K562 (cell line): Measurements from ENCODE around the gene ABCC10. TPM values are rescaled to one million over a fixed set of nuclear protein-coding genes. Genes with fewer than 3 reads are reported as not detected.

Experiments used
- CHD7 ChIP-seq: fragments of 200-600 bp; sonication (generic); IDR thresholded peaks from one replicate; pipeline ENCODE4 v1.6.1; 2012; ENCODE audit warnings: mild to moderate bottlenecking, low read depth, low read length, inconsistent platforms
- ETS2 ChIP-seq: IDR thresholded peaks from 2 replicates; pipeline ENCODE4 v1.6.1; 2016; ENCODE audit warnings: borderline replicate concordance, missing genetic modification characterization, mild to moderate bottlenecking, moderate library complexity, missing compliant biosample characterization; ENCODE audit not compliant: poor library complexity, severe bottlenecking
- ETV5 ChIP-seq: sonication (generic); formaldehyde crosslinking; IDR thresholded peaks from 2 replicates; pipeline ENCODE4 v1.4.0; 2020; ENCODE audit warnings: low read depth, mild to moderate bottlenecking, missing genetic modification reagents
- MEIS2 ChIP-seq: fragments of 450-650 bp; IDR thresholded peaks from 2 replicates; pipeline ENCODE4 v1.6.1; 2014; ENCODE audit warnings: mild to moderate bottlenecking; ENCODE audit not compliant: partially characterized antibody
- MITF ChIP-seq: IDR thresholded peaks from 2 replicates; pipeline ENCODE4 v1.6.1; 2014; ENCODE audit warnings: antibody characterized with exemption
- NFYB ChIP-seq: IDR thresholded peaks from 2 replicates; pipeline ENCODE4 v1.6.1; 2011; ENCODE audit warnings: mild to moderate bottlenecking, moderate library complexity; ENCODE audit not compliant: insufficient read length; ENCODE audit errors: extremely low read depth
- NRF1 ChIP-seq, 2 experiments: fragments of 450-650 bp; IDR thresholded peaks in 1 of 2; conservative IDR thresholded peaks in 1 of 2; 2 replicates each; pipeline ENCODE4 v1.6.1; 2014; ENCODE audit warnings: mild to moderate bottlenecking in 2 of 2
- PTBP1 ChIP-seq: fragments of 200-400 bp; formaldehyde crosslinking; IDR thresholded peaks from 2 replicates; pipeline ENCODE4 v1.6.1; 2017; ENCODE audit warnings: low read depth, low read length
- ZBTB17 ChIP-seq: fragments of 450-650 bp; formaldehyde crosslinking; IDR thresholded peaks from 2 replicates; pipeline ENCODE4 v1.4.0; 2020; ENCODE audit warnings: mild to moderate bottlenecking
- ZNF311 ChIP-seq: fragments of 250-450 bp; sonication (Bioruptor Pico); IDR thresholded peaks from 2 replicates; pipeline ENCODE4 v1.4.0; 2020; ENCODE audit warnings: mild to moderate bottlenecking, moderate library complexity
- polyA plus RNA-seq, 8 experiments: library from polyadenylated mRNA; depleted of rRNA in 4 of 8; stranded (reverse) in 5 of 8; unstranded in 3 of 8; fragments of >200 nt; fragmentation: Nextera tagmentation in 2 of 8; fragmentation: Illumina TruSeq in 1 of 8; extraction: Ambion mirVana in 2 of 8; extraction: Trizol in 1 of 8; gene quantifications; 2 replicates each; pipeline versions ENCODE4 v1.2.1 to v1.2.3, GENCODE V29; 2011 to 2014; ENCODE audit warnings: inconsistent platforms in 1 of 8, missing spikeins in 1 of 8
- total RNA-seq, 7 experiments: library from RNA; depleted of rRNA in 6 of 7; stranded (reverse); fragments of >200 nt in 6 of 7; fragmentation: Illumina TruSeq in 2 of 7; extraction: Trizol in 2 of 7; gene quantifications; 2 replicates each; pipeline versions ENCODE4 v1.2.1 to v1.2.3, GENCODE V29; 2011 to 2021; ENCODE audit warnings: low replicate concordance in 1 of 7
- TF ChIP-seq, protein P1 (sequence below): fragments of 450-650 bp; IDR thresholded peaks from 2 replicates; pipeline ENCODE4 v1.6.1; 2017; ENCODE audit warnings: antibody characterized with exemption, mild to moderate bottlenecking

The ABCC10 gene
- total and polyA plus RNA-seq, 9 of the 15 experiments (the other 6 are each of a cell fraction or from before 2014, with no cell fraction given), result 2.4 to 29.1 (median 13.7) TPM

DNA sequence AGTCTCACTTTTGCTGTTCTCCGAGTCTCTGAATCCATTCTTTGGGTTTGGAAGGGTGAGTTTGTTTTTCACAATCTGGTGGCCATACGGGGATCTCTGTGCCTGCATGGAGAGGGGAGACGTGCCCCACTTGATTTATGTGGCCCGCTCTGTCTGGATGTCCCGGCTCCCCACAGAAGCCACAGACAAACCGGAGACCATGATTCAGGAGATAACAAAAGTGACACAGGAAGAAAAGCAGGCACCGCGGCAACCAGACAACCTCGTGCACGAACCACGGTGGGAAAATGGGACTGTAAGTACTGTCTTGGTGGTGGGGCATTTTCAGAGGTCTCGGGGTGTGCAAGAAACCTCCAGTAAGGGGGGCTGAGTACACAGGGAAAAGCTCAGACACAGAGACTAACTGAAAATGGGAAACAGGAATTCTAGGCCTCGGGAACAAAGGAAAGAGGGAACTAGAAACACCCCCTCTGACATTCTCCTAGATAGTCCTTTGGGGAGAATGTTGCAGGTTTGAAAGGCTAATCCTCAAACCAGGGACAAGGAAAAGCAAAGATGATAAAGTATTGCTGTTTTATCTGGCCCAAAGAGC is 35.8 kb upstream of the ABCC10 start (continued):
- TF ChIP-seq MITF, result no peak
- no peak for TF ChIP-seq PTBP1
- no peak for TF ChIP-seq ETV5 (CRISPR knock-in tag)
- no peak for TF ChIP-seq ZNF311 (CRISPR knock-in tag)
- no peak for TF ChIP-seq CHD7
- TF ChIP-seq, protein P1, sequence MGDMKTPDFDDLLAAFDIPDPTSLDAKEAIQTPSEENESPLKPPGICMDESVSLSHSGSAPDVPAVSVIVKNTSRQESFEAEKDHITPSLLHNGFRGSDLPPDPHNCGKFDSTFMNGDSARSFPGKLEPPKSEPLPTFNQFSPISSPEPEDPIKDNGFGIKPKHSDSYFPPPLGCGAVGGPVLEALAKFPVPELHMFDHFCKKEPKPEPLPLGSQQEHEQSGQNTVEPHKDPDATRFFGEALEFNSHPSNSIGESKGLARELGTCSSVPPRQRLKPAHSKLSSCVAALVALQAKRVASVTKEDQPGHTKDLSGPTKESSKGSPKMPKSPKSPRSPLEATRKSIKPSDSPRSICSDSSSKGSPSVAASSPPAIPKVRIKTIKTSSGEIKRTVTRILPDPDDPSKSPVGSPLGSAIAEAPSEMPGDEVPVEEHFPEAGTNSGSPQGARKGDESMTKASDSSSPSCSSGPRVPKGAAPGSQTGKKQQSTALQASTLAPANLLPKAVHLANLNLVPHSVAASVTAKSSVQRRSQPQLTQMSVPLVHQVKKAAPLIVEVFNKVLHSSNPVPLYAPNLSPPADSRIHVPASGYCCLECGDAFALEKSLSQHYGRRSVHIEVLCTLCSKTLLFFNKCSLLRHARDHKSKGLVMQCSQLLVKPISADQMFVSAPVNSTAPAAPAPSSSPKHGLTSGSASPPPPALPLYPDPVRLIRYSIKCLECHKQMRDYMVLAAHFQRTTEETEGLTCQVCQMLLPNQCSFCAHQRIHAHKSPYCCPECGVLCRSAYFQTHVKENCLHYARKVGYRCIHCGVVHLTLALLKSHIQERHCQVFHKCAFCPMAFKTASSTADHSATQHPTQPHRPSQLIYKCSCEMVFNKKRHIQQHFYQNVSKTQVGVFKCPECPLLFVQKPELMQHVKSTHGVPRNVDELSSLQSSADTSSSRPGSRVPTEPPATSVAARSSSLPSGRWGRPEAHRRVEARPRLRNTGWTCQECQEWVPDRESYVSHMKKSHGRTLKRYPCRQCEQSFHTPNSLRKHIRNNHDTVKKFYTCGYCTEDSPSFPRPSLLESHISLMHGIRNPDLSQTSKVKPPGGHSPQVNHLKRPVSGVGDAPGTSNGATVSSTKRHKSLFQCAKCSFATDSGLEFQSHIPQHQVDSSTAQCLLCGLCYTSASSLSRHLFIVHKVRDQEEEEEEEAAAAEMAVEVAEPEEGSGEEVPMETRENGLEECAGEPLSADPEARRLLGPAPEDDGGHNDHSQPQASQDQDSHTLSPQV, result peak; percentile 64; the same call in 1 of the 2 replicates
- no peak for TF ChIP-seq ETS2 (tag)
- no peak for TF ChIP-seq NRF1 (conservative IDR thresholded peaks at IDR 0.05 in 1 of 2, IDR thresholded peaks at IDR 0.05 in 1 of 2)
- TF ChIP-seq ZBTB17 (CRISPR knock-in tag), result no peak
- peak; percentile 98 for TF ChIP-seq MEIS2
- no peak for TF ChIP-seq NFYB
